Mucosa of descending colon (tissue), 3 donors: ENCODE results near the gene DAD1. TPM values are rescaled to one million over a fixed set of nuclear protein-coding genes. Genes with fewer than 3 reads are reported as not detected.

Source experiments
- ATAC-seq: fragments of 200-7000 bp; cut with Tn5 transposase; one replicate; pipeline ENCODE4 v1.9.1; 2020; ENCODE audit warnings: mild to moderate bottlenecking, moderate library complexity
- DNase-seq, 3 donors: peaks; one replicate each; pipeline ENCODE4 v3.0.0-alpha.2; 2020
- H3K36me3 ChIP-seq: fragments of 200-600 bp; one replicate; pipeline ENCODE4 v1.8.0; 2021; ENCODE audit warnings: low read depth, mild to moderate bottlenecking
- H3K4me1 ChIP-seq: fragments of 200-600 bp; one replicate; pipeline ENCODE4 v1.8.0; 2021; ENCODE audit warnings: low read depth, mild to moderate bottlenecking
- H3K4me3 ChIP-seq: fragments of 200-600 bp; one replicate; pipeline ENCODE4 v1.8.0; 2021; ENCODE audit warnings: mild to moderate bottlenecking
- H3K9me3 ChIP-seq: fragments of 200-600 bp; one replicate; pipeline ENCODE4 v1.8.0; 2021; ENCODE audit warnings: mild to moderate bottlenecking
- intact Hi-C, 2 donors: fragments of 100-400 bp; cut with DNase I in 1 of 2; cut with micrococcal nuclease in 1 of 2; formaldehyde crosslinking; loops; one replicate each; pipeline versions ENCODE4 v1.11.0 to v1.11.1; 2022; cut with DNase I, micrococcal nuclease
- total RNA-seq, 3 donors: library from RNA; stranded (reverse); fragmentation: NEBNext Ultra II Directional in 2 of 3; extraction: Animal tissue kit (Norgen Biotek cat#: 25700) in 2 of 3; gene quantifications; one replicate each; pipeline versions ENCODE4 v1.2.1 to v1.2.4, GENCODE V29; 2021 to 2023
- TF ChIP-seq, protein P1 (sequence below): fragments of 200-600 bp; IDR thresholded peaks from one replicate; pipeline ENCODE4 v1.8.0; 2022; ENCODE audit warnings: antibody characterized with exemption, mild to moderate bottlenecking
- donor health status: DM: no; HTN: no; CAD: no; lungs with moderate emphysema.
- donor health status: DM: no; HTN: no; CAD: no.
- donor health status: DM: no; HTN: yes; CAD: no.

The DAD1 gene
- total RNA-seq, 3 donors from 2014 or later, result 124 to 148 (median 140) TPM

DNA sequence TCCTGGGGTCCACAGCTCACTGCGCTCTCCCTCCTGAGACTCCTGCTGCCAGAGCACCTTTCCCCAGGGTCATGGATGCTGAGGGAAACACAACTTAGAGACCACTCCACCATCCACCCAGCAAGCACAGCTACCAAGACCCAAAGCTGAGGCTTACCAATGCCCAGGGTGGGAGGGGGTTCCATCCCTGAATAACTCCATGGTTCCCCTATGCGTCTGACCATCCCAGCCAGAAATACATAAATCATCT, 36.3 kb downstream of the DAD1 start:
- H3K9me3 ChIP-seq, result no peaks in the 10 kb centered on the region
- TF ChIP-seq, protein P1, sequence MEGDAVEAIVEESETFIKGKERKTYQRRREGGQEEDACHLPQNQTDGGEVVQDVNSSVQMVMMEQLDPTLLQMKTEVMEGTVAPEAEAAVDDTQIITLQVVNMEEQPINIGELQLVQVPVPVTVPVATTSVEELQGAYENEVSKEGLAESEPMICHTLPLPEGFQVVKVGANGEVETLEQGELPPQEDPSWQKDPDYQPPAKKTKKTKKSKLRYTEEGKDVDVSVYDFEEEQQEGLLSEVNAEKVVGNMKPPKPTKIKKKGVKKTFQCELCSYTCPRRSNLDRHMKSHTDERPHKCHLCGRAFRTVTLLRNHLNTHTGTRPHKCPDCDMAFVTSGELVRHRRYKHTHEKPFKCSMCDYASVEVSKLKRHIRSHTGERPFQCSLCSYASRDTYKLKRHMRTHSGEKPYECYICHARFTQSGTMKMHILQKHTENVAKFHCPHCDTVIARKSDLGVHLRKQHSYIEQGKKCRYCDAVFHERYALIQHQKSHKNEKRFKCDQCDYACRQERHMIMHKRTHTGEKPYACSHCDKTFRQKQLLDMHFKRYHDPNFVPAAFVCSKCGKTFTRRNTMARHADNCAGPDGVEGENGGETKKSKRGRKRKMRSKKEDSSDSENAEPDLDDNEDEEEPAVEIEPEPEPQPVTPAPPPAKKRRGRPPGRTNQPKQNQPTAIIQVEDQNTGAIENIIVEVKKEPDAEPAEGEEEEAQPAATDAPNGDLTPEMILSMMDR, result no peak
- DNase-seq (no peak), ATAC-seq (no peak)
- no peak overlapping the region for H3K4me3 ChIP-seq
- no peaks in the 10 kb centered on the region for H3K36me3 ChIP-seq
- intact Hi-C loops, result no loop called here
- H3K4me1 ChIP-seq, result peaks cover 17% of the 10 kb centered on the region

DNA sequence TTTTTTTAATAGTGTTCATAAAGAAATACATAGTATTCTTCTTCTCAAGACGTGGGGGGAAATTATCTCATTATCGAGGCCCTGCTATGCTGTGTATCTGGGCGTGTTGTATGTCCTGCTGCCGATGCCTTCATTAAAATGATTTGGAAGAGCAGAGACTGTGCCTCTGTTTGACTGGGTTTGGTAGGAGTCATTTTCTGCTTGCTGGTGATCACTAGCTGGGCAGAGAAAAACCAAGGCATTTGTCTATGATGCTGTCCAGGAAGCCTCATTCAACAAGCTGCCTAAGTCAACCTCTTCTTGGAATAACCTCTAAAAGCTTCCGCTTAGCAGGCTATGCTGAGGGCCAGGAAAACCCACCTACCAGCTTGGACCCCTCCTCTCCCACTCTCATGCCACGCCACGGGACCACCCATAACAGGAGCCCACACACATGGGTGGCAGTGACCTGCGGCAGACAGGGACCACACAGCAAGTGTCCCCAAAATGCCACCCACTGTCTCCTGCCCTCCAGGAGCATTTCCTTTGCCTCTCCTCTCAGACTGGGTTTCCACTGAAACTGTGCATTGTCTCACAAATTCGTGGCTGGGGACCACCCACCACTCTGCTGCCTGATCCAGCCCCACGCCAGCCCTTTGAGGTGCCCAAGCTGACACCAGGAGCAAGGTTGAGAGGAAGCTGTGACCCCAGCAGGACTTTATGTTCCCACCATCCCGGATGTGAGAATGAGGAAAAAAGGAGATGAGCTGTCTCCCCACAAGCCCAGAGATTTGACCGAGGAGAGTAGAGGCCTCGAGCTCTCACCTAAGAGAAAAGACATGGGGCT, 36.8 kb downstream of the DAD1 start:
- H3K4me3 ChIP-seq, result no peak overlapping the region
- H3K36me3 ChIP-seq, result no peaks in the 10 kb centered on the region
- no peak for ATAC-seq
- H3K4me1 ChIP-seq, result peaks cover 13% of the 10 kb centered on the region
- H3K9me3 ChIP-seq, result no peaks in the 10 kb centered on the region
- no peak for DNase-seq
- intact Hi-C loops, result no loop called here
- TF ChIP-seq, protein P1, result no peak

DNA sequence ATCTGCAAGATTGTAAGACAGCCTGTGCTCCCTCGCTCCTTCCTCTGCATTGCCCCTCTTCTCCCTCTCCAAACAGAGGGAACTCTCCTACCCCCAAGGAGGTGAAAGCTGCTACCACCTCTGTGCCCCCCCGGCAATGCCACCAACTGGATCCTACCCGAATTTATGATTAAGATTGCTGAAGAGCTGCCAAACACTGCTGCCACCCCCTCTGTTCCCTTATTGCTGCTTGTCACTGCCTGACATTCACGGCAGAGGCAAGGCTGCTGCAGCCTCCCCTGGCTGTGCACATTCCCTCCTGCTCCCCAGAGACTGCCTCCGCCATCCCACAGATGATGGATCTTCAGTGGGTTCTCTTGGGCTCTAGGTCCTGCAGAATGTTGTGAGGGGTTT, 37.4 kb downstream of the DAD1 start:
- TF ChIP-seq, protein P1, result no peak
- ATAC-seq (no peak), DNase-seq (no peak)
- H3K4me3 ChIP-seq, result no peak overlapping the region
- intact Hi-C loops, result no loop called here
- peaks cover 9% of the 10 kb centered on the region for H3K4me1 ChIP-seq
- no peaks in the 10 kb centered on the region for H3K9me3 ChIP-seq
- no peaks in the 10 kb centered on the region for H3K36me3 ChIP-seq

DNA sequence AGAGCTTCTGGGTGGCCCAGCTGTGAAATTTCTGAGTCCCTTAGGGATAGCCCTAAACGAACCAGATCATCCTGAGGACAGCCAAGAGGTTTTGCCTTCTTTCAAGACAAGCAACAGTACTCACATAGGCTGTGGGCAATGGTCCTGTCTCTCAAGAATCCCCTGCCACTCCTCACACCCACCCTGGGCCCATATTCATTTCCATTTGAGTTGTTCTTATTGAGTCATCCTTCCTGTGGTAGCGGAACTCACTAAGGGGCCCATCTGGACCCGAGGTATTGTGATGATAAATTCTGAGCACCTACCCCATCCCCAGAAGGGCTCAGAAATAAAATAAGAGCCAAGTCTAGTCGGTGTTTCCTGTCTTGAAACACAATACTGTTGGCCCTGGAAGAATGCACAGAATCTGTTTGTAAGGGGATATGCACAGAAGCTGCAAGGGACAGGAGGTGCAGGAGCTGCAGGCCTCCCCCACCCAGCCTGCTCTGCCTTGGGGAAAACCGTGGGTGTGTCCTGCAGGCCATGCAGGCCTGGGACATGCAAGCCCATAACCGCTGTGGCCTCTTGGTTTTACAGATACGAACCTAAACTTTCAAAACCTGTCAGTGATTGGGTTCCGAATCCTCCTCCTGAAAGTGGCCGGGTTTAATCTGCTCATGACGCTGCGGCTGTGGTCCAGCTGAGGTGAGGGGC, 38.9 kb downstream of the DAD1 start:
- TF ChIP-seq, protein P1, result no peak
- H3K4me3 ChIP-seq, result no peak overlapping the region
- no peaks in the 10 kb centered on the region for H3K9me3 ChIP-seq
- ATAC-seq (peak; percentile 21), DNase-seq (no peak)
- intact Hi-C loops, result no loop called here
- peaks cover 5% of the 10 kb centered on the region for H3K4me1 ChIP-seq
- no peaks in the 10 kb centered on the region for H3K36me3 ChIP-seq

DNA sequence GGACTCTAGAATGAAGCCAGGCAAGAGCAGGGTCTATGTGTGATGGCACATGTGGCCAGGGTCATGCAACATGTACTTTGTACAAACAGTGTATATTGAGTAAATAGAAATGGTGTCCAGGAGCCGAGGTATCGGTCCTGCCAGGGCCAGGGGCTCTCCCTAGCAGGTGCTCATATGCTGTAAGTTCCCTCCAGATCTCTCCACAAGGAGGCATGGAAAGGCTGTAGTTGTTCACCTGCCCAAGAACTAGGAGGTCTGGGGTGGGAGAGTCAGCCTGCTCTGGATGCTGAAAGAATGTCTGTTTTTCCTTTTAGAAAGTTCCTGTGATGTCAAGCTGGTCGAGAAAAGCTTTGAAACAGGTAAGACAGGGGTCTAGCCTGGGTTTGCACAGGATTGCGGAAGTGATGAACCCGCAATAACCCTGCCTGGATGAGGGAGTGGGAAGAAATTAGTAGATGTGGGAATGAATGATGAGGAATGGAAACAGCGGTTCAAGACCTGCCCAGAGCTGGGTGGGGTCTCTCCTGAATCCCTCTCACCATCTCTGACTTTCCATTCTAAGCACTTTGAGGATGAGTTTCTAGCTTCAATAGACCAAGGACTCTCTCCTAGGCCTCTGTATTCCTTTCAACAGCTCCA, 39.6 kb downstream of the DAD1 start:
- intact Hi-C loops, result no loop called here
- Histone ChIP-seq H3K4me1 (peaks cover 5% of the 10 kb centered on the region), H3K4me3 (no peak overlapping the region), H3K36me3 (no peaks in the 10 kb centered on the region), H3K9me3 (no peaks in the 10 kb centered on the region)
- no peak for DNase-seq
- ATAC-seq, result no peak
- TF ChIP-seq, protein P1, result no peak
